Ramos (cell line): ENCODE data around the gene IL7R.
"Not testable (repeated sequence)": the region's sequence is repeated elsewhere in the genome, so short reads cannot be mapped to it uniquely, and the experiment has no call there.

Experiments
- in situ Hi-C: fragments of 300-500 bp; cut with MboI; formaldehyde crosslinking; loops from one replicate; pipeline ENCODE4 v1.14.3; 2022; ENCODE audit warnings: low sequenced_read_pairs; ENCODE audit not compliant: unreplicated experiment

Gene IL7R

GRCh38 chr5:35835796-35836742 is 20.6 kb upstream of the IL7R start:
- in situ Hi-C loops: no loop called here

- in situ Hi-C loops: no loop called here
Measured at GRCh38 chr5:35838370-35839042, 18.2 kb upstream of the IL7R start.

DNA sequence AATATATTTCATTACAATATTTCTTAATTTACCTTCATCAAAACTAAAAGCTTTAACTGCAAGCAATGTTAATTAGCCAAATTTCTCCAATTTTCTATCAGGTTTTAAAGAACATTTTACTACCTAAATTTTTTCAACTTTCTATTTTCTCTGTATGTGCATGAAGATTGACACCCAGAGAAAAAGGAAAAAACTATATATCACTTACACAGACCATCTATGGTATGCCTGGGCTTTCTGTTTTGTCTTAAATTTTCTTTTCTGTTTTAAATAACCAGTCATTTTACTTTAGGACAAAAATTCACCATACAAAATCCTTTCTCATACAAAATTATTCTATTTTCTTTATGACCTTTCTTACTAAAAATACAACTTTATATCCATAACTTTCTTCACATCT is 13.8 kb upstream of the IL7R start:
- in situ Hi-C loops: no loop called here

GRCh38 chr5:35845508-35845907 is 11.2 kb upstream of the IL7R start:
- in situ Hi-C loops: not testable (repeated sequence)

DNA sequence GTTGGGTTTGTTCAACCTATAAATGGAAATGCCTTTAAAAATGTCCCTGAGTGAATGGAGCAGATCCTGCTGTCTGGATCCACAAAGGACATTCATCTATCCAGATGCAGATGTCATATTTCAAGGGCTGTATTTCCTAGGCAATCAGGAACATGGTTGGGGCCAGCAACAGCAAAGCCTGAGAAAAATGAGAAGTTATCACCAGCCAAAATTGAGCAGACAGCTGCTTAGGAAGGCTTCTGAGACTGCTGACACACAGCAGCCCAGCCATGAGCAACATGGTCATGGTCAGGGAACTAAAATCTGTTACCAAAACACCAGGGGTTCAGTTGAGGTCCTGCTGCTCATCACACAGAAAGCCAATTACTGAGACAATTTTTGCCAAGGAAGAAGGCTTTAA is 9.2 kb upstream of the IL7R start:
- in situ Hi-C loops: no loop called here

DNA sequence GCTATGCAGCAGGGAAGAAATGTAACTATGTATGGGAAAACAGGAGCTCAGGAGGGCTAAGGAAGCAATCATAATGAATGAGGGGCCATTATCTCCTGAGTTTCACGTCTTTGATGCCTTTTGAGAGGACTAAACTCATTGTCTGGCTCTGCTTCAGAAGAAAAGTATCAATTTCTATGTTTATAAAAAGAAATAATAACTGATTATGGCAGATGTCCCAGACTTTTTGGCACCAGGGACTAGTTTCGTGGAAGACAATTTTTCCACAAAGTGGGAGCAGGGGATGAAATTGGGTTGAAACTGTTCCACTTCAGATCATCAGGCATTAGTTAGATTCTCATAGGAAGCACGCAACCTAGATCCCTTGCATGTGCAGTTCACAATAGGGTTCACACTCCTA is 8.7 kb upstream of the IL7R start:
- in situ Hi-C loops: no loop called here

DNA sequence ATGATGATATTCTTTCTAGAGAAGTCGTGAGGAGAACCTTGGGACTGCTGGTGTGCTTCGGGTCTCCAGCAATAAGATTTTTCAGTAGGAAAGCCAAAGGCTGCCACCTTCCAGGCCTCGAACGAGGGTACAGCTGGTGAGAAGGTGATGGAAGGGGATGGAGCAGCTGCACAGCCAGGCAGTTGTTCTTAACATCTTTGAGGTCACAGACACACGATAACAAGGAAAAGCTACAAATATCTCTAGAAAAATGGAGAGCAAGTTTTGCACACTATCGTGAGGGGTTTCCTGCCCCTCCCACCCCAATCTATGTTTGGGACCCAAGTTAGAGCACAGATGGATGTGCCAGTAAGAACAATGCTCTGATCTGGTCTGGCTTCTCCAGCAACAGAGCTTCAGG is 6.8 kb upstream of the IL7R start:
- in situ Hi-C loops: no loop called here

DNA sequence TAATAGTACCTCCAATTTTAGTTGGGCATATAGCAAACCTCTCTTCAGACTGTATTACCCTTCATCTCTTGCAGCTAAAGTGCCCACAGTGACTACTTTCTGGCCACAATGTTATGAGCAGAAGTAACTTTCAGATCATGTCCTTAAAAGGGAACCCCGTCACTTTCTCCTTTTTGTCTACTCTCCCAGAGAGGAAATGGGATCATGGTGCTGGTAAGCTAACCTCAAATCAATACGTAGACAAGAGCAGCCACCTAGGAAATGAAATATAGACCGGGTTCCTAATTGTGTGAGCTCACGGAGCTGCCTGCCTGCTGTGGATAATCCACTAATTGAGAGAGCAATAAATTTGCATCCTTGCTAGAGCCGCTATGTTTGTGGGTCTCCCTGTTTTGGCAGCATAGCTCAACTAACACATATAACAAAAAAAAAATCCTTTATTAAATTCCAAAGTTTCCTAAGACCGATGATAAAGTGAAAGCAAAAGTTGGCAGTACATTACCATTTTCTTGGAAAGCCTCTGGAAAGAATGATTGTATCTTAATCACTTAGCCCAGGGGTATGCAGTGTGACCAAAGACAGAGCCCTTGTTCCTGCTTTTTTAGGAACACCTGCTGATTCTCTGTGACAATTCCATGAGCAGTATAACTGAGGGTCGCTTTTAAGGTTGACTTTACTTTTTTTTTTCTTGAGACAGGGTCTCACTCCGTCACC is 5.6 kb upstream of the IL7R start:
- in situ Hi-C loops: no loop called here

GRCh38 chr5:35852084-35852734 is 4.5 kb upstream of the IL7R start:
- in situ Hi-C loops: no loop called here

GRCh38 chr5:35852773-35853172 is 3.9 kb upstream of the IL7R start:
- in situ Hi-C loops: no loop called here

DNA sequence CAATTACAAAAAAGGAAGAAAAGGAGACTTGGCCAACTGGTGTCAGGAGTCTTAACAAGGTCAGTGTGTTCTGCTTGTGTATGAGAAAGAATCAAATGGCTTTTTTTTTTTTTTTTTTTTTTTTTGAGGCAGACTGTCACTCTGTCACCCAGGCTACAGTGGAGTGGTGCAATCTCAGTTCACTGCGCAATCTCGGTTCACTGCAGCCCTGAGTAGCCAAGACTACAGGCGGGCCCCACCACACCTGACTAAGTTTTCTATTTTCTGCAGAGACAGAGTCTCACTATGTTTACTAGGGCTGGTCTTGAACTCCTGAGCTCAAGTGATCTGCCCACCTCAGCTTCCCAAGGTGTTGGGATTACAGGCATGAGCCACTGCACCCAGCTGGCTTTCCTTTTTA is 3.1 kb upstream of the IL7R start:
- in situ Hi-C loops: no loop called here

- in situ Hi-C loops: no loop called here
Measured at GRCh38 chr5:35854248-35854647, 2.4 kb upstream of the IL7R start.

DNA sequence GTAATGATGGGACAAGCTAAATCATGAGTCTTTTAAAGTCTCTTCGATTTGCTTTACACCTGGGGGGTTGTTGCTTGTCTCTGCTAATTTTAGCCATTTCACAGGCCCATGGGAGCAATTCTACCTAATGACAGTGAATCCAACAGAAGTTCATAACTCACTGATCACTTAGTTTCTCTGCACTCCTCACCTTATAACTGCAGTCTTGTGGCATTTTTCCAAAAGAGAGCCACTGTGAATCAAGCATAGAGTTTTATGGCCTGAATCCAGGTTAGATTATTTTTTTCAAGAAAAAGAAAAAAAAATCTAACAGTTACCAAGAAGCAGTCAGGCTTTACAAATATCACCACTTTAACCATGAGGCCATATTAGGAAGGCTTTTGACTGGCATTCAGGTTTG is 1.5 kb upstream of the IL7R start:
- in situ Hi-C loops: no loop called here

DNA sequence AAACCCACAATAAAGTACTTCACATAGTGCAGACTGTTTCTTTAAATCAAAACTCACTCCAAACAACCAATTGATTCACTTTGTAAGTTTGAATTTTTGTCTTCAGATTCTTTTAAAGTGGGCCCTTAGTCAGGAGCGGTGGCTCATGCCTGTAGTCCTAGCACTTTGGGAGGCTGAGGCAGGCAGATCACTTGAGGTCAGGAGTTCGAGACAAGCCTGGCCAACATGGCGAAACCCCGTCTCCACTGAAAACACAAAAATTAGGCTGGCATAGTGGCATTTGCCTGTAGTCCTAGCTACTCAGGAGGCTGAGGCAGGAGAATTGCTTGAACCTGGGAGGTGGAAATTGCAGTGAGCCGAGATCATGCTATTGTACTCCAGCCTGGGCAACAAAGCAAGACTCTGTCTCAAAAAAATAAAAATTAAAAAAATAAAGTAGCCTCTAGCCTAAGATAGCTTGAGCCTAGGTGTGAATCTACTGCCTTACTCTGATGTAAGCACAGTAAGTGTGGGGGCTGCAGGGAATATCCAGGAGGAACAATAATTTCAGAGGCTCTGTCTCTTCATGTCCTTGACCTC is 416 bp upstream of the IL7R start:
- in situ Hi-C loops: not testable (repeated sequence)

- in situ Hi-C loops: no loop called here
Measured at GRCh38 chr5:35857606-35858205, 1.0 kb downstream of the IL7R start.

DNA sequence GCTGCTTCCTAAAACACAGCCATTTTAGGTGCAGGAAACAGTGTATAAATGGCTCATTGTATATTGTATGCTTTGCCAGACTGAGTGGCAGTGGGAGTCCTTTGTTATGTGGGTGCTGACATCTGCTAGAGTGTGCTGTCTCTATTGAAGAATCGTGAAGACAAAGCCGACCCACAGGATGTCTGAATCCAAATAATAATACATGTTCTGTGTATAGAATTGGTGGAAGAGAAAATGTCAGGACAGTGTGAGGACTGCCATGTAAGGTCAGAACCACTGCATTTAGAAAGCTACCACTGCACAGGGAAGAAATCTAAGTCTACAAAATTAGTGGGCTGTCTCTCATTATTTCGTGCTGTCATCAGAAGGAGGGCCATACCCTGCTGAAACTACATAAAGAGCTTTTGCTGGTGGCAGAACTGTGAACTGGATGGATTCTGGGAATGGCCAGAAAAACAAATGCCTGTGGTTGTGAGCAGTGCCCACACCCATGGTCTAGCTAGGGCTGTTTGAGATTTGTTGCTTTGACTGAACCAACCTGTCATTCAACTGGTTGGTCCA is 2.5 kb downstream of the IL7R start:
- in situ Hi-C loops: no loop called here

DNA sequence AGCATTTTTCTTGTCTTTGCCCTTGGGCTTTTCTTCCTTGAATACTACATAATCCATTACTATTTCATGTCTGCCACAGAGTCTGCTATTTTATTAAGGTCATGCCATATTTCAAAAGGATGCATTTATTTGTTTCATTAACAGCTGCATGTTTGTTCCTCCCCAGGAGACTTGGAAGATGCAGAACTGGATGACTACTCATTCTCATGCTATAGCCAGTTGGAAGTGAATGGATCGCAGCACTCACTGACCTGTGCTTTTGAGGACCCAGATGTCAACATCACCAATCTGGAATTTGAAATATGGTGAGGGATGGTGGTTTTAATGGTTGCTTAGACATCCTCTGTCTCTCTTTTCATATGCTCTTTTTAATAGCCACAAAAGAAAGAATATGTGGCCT is 4.0 kb downstream of the IL7R start:
- in situ Hi-C loops: no loop called here

GRCh38 chr5:35861718-35862117 is 5.0 kb downstream of the IL7R start:
- in situ Hi-C loops: no loop called here

- in situ Hi-C loops: no loop called here
Measured at GRCh38 chr5:35862126-35862525, 5.4 kb downstream of the IL7R start.
